ENCODE results near the gene CHRNA5.

The CHRNA5 gene

DNA sequence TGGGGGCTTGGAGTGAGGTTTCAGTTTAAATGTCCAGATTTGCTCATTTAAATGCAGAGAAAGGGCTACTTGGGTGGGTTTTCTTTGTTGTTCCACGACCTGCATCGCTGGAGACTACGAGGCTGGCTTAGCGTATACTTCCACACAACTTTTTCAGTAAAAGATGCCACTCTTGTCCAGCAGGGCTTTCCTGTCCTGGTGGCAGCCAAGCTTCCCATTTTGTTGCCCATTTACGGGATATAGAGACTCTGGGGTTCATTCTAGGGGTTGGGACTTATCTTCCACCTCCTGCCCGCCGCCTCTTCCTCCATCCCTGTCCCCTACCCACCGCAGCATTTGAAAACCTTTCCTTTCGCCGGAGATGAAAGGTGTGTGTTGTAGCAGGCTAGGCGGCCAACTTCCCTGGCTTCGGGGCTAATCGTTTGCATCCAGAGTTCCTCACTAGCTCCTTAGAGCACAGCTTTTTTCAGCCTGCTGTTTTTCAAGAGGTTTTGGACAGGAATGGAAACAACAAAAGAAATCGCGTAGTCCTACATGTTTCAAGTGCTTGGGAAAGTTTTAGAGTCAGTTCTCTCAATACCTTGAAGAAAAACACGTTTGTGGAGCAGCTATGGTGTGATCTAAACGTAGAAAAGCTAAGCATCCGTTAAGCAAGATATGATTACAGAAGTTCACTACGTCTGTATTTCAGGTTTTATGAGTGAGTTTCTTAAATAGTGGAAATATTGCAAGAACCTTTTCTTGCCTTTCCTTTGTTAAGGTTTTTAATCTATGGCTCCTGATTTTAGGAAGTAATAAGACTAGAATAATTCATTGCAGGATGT lies 843 bp downstream of the CHRNA5 start:
- no peak for DNase-seq (ENCODE audit: low read depth)

DNA sequence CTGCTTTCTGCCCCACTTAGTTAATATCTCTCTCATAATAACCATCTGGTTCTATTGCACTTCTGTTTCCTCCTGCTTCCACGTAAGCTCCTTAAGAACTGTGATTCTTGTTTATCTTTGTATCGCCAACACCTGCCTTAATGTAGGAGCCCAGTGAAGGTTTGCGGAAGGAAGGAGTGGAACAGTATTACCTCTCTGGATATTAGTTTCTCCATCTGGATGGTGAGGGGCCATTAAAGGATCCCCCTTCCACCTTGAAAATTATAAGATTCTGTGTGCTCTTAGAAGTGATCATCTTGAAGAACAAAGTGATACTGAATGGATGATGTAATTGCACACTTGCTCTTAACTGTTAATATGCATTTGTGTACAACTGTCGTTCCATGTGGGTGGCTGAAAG lies 2.2 kb downstream of the CHRNA5 start:
- no peak for DNase-seq (ENCODE audit: low read depth)
- TF ChIP-seq, protein P1, sequence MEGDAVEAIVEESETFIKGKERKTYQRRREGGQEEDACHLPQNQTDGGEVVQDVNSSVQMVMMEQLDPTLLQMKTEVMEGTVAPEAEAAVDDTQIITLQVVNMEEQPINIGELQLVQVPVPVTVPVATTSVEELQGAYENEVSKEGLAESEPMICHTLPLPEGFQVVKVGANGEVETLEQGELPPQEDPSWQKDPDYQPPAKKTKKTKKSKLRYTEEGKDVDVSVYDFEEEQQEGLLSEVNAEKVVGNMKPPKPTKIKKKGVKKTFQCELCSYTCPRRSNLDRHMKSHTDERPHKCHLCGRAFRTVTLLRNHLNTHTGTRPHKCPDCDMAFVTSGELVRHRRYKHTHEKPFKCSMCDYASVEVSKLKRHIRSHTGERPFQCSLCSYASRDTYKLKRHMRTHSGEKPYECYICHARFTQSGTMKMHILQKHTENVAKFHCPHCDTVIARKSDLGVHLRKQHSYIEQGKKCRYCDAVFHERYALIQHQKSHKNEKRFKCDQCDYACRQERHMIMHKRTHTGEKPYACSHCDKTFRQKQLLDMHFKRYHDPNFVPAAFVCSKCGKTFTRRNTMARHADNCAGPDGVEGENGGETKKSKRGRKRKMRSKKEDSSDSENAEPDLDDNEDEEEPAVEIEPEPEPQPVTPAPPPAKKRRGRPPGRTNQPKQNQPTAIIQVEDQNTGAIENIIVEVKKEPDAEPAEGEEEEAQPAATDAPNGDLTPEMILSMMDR (conservative IDR thresholded peaks at IDR 0.05; ENCODE audit: low read depth, low read length): no peak

More for the DNA sequence above, 843 bp downstream of the CHRNA5 start:
- TF ChIP-seq, protein P1 (conservative IDR thresholded peaks at IDR 0.05; ENCODE audit: low read depth, low read length): peak; percentile 29
- peak overlapping the region; percentile 68 for H3K4me3 ChIP-seq (ENCODE audit: low read length)

DNA sequence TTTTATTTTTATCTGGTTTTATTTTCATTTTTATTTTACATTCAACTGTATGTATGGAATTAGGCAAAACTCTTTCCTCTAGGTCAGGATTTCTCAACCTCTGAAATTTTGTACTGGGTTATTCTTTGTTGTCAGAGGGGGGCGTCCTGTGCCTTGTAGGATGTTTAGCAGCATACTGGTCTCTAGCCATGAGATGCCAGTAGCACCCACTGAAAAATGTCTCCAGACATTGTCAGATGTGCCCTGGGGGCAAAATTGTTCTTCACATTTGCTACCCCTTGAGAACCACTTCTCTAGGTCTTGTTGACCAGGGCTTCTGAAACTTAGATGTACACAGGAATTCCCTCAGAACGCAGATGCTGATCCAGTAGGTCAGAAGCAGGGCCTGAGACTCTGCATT lies 5.4 kb downstream of the CHRNA5 start:
- no peak for DNase-seq (ENCODE audit: low read depth)
- no peak overlapping the region for H3K4me3 ChIP-seq (ENCODE audit: low read length)
- TF ChIP-seq, protein P1 (conservative IDR thresholded peaks at IDR 0.05; ENCODE audit: low read depth, low read length): no peak

More for the DNA sequence above, 2.2 kb downstream of the CHRNA5 start:
- no peak overlapping the region for H3K4me3 ChIP-seq (ENCODE audit: low read length)

DNA sequence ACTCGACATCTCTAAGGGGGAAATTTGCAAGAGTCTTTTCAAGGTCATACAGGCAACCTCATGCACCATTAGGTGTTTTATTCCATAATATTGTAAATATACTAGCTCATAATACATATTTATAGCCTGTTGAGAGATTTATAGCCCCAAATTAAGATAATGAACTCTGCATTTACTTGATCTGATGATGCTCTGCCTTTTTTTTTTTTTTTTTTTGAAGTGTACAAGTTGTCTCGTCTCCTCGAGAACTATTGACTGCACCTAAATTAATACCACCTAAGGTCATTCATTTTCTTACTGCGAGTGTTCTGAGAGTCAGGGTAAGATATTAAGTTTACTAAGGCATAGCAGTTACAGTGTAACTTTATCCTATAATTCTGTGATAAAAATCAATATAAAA lies 6.1 kb downstream of the CHRNA5 start:
- no peak for DNase-seq (ENCODE audit: low read depth)
- TF ChIP-seq, protein P1 (conservative IDR thresholded peaks at IDR 0.05; ENCODE audit: low read depth, low read length): no peak

DNA sequence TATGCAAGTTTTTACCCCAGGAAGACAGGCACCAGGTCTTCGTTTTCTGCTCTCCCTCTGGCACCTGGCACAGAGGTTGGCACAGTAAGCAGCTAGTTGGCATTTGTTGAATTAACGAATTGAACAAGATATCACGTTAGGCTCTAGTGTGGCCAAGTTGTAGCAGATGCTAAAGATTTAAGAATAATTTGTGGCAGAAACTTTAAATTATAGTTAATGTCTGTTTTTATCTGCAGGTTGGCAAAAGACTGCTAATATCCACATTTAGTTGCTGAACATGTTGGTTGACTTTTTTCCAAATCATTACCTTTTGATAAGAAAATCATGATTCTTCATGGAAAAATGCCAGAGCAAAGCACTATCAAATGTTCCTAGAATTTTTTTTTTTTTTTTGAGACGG lies 8.1 kb downstream of the CHRNA5 start:
- no peak overlapping the region for H3K4me3 ChIP-seq (ENCODE audit: low read length)
- TF ChIP-seq, protein P1 (conservative IDR thresholded peaks at IDR 0.05; ENCODE audit: low read depth, low read length): no peak

More for the DNA sequence above, 6.1 kb downstream of the CHRNA5 start:
- no peak overlapping the region for H3K4me3 ChIP-seq (ENCODE audit: low read length)

DNA sequence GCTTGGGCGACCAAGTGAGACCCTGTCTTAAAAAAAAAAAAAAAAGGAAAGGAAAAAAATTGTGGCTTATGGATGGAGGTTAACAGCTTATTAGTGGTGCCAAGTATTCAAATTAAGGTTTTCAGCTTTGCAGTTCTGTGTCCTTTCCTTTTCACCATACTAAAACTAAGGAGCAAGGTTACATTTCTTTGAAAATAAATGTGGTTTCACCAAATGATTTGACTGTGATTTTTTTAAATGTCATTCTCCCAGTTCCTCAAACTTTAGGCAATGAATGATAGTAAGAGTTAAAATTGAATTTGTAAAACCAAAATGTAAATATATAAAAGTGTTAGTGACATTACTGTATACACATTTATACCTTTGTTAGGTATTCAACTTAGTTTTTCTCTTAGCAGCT lies 9.6 kb downstream of the CHRNA5 start:
- no peak for DNase-seq (ENCODE audit: low read depth)
- no peak overlapping the region for H3K4me3 ChIP-seq (ENCODE audit: low read length)
- TF ChIP-seq, protein P1 (conservative IDR thresholded peaks at IDR 0.05; ENCODE audit: low read depth, low read length): no peak

More for the DNA sequence above, 8.1 kb downstream of the CHRNA5 start:
- no peak for DNase-seq (ENCODE audit: low read depth)

DNA sequence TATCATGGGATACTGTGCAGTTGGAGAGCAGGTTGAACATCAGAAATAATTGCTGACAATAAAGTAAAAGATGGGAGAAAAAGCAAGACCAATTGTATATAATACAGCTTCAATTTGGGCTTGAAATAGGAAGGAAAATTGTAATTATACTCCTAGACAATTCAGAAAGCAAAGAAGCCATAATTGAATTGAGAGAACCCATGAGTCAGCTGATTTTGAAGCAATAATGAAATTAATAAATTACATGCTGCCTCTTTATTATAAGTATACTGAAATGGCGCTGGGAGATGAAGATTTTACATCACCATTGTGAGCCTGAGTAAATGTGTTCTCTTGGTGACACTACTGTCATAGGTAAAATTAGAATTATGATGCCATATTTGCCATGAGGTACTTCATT lies 32.3 kb downstream of the CHRNA5 start:
- no peak for DNase-seq (ENCODE audit: low read depth)
- TF ChIP-seq, protein P1 (conservative IDR thresholded peaks at IDR 0.05; ENCODE audit: low read depth, low read length): no peak
- no peak overlapping the region for H3K4me3 ChIP-seq (ENCODE audit: low read length)
